Measurements from ENCODE around the gene SCLY. TPM values are rescaled to one million over a fixed set of nuclear protein-coding genes. Genes with fewer than 3 reads are reported as not detected.

The SCLY gene
- total and polyA plus RNA-seq, 2 donors (not counting 1 experiment from before 2014, with no cell fraction given), result 5.3 to 16.5 TPM

- Histone ChIP-seq H3K4me3 (replicated peaks in 1 of 4; ENCODE audit: control extremely low read depth in 1 of 4, insufficient read depth in 1 of 4, low read depth in 3 of 4, low read length in 4 of 4) (no peak overlapping the region), H3K36me3 (ENCODE audit: control insufficient read depth, insufficient read depth, low read length) (no peaks in the 10 kb centered on the region)
Observed at GRCh38 chr2:238100821-238101771, 40.3 kb downstream of the SCLY start.

GRCh38 chr2:238101891-238102841, 41.4 kb downstream of the SCLY start:
- Histone ChIP-seq H3K9ac (ENCODE audit: insufficient read depth, low read length) (no peak overlapping the region), H3K27ac (ENCODE audit: insufficient read depth, low read length) (no peak overlapping the region), H3K79me2 (ENCODE audit: control insufficient read depth, insufficient read depth, low read length) (no peaks in the 10 kb centered on the region), H3K27me3 (ENCODE audit: control insufficient read depth, insufficient read depth, low read length) (no peaks in the 10 kb centered on the region), H4K20me1 (ENCODE audit: control insufficient read depth, extremely low read depth, insufficient read depth, low read length) (no peaks in the 10 kb centered on the region), H3K36me3 (ENCODE audit: control insufficient read depth, insufficient read depth, low read length) (no peaks in the 10 kb centered on the region), H2AFZ (ENCODE audit: low read length) (no peak overlapping the region), H3K4me2 (ENCODE audit: extremely low read depth, insufficient read depth, low read length) (no peak overlapping the region), H3K9me3 (ENCODE audit: control insufficient read depth, insufficient read depth, low read depth, low read length) (no peaks in the 10 kb centered on the region), H3K4me1 (ENCODE audit: control insufficient read depth, extremely low read depth, insufficient read depth, low read length) (no peaks in the 10 kb centered on the region), H3K4me3 (replicated peaks in 1 of 4; ENCODE audit: control extremely low read depth in 1 of 4, insufficient read depth in 1 of 4, low read depth in 3 of 4, low read length in 4 of 4) (no peak overlapping the region)
- DNase-seq (ENCODE audit: low read depth in 2 of 2), result no peak
- TF ChIP-seq CTCF (conservative IDR thresholded peaks at IDR 0.05 in 1 of 2, IDR thresholded peaks at IDR 0.05 in 1 of 2; ENCODE audit: low read depth in 1 of 2, low read length in 2 of 2), result no peak
- TF ChIP-seq EZH2 (IDR thresholded peaks at IDR 0.05; ENCODE audit: low read length, missing control alignments), result no peak

More at GRCh38 chr2:238100821-238101771, 40.3 kb downstream of the SCLY start:
- H3K9me3 ChIP-seq (ENCODE audit: control insufficient read depth, insufficient read depth, low read depth, low read length), result no peaks in the 10 kb centered on the region
- H3K4me2 ChIP-seq (ENCODE audit: extremely low read depth, insufficient read depth, low read length), result no peak overlapping the region
- no peak overlapping the region for H3K27ac ChIP-seq (ENCODE audit: insufficient read depth, low read length)
- TF ChIP-seq EZH2 (IDR thresholded peaks at IDR 0.05; ENCODE audit: low read length, missing control alignments), result no peak
- TF ChIP-seq CTCF (conservative IDR thresholded peaks at IDR 0.05 in 1 of 2, IDR thresholded peaks at IDR 0.05 in 1 of 2; ENCODE audit: low read depth in 1 of 2, low read length in 2 of 2), result no peak
- H2AFZ ChIP-seq (ENCODE audit: low read length), result no peak overlapping the region
- no peak for DNase-seq (ENCODE audit: low read depth in 2 of 2)
- no peak overlapping the region for H3K9ac ChIP-seq (ENCODE audit: insufficient read depth, low read length)
- H4K20me1 ChIP-seq (ENCODE audit: control insufficient read depth, extremely low read depth, insufficient read depth, low read length), result no peaks in the 10 kb centered on the region
- H3K79me2 ChIP-seq (ENCODE audit: control insufficient read depth, insufficient read depth, low read length), result no peaks in the 10 kb centered on the region
- no peaks in the 10 kb centered on the region for H3K4me1 ChIP-seq (ENCODE audit: control insufficient read depth, extremely low read depth, insufficient read depth, low read length)
- no peaks in the 10 kb centered on the region for H3K27me3 ChIP-seq (ENCODE audit: control insufficient read depth, insufficient read depth, low read length)

GRCh38 chr2:238102865-238103264, 42.1 kb downstream of the SCLY start:
- H3K9me3 ChIP-seq (ENCODE audit: control insufficient read depth, insufficient read depth, low read depth, low read length), result no peaks in the 10 kb centered on the region
- H3K27ac ChIP-seq (ENCODE audit: insufficient read depth, low read length), result no peak overlapping the region
- H2AFZ ChIP-seq (ENCODE audit: low read length), result no peak overlapping the region
- no peak for DNase-seq (ENCODE audit: low read depth in 2 of 2)
- no peak for TF ChIP-seq EZH2 (IDR thresholded peaks at IDR 0.05; ENCODE audit: low read length, missing control alignments)
- TF ChIP-seq CTCF (conservative IDR thresholded peaks at IDR 0.05 in 1 of 2, IDR thresholded peaks at IDR 0.05 in 1 of 2; ENCODE audit: low read depth in 1 of 2, low read length in 2 of 2), result no peak
- H3K27me3 ChIP-seq (ENCODE audit: control insufficient read depth, insufficient read depth, low read length), result no peaks in the 10 kb centered on the region
- H3K4me3 ChIP-seq (replicated peaks in 1 of 4; ENCODE audit: control extremely low read depth in 1 of 4, insufficient read depth in 1 of 4, low read depth in 3 of 4, low read length in 4 of 4), result no peak overlapping the region
- H3K9ac ChIP-seq (ENCODE audit: insufficient read depth, low read length), result no peak overlapping the region
- H4K20me1 ChIP-seq (ENCODE audit: control insufficient read depth, extremely low read depth, insufficient read depth, low read length), result no peaks in the 10 kb centered on the region
- no peaks in the 10 kb centered on the region for H3K79me2 ChIP-seq (ENCODE audit: control insufficient read depth, insufficient read depth, low read length)
- H3K36me3 ChIP-seq (ENCODE audit: control insufficient read depth, insufficient read depth, low read length), result no peaks in the 10 kb centered on the region
- H3K4me2 ChIP-seq (ENCODE audit: extremely low read depth, insufficient read depth, low read length), result no peak overlapping the region
- no peaks in the 10 kb centered on the region for H3K4me1 ChIP-seq (ENCODE audit: control insufficient read depth, extremely low read depth, insufficient read depth, low read length)
